Measurements from ENCODE around the gene OCA2. TPM values are rescaled to one million over a fixed set of nuclear protein-coding genes. Genes with fewer than 3 reads are reported as not detected.

Gene OCA2
- total and polyA plus RNA-seq, 2 of the 4 experiments (the other 2 are of a cell fraction), result under 0.01 to 0.03 TPM

GRCh38 chr15:27831384-27832236, 267.5 kb downstream of the OCA2 start:
- Histone ChIP-seq H4K8ac (ENCODE audit: low read depth in 2 of 2, low read length in 2 of 2) (no peak overlapping the region), H4K20me1 (ENCODE audit: insufficient read depth, low read length) (no peaks in the 10 kb centered on the region), H2BK15ac (ENCODE audit: low read depth, low read length) (no peak overlapping the region), H3K27ac (ENCODE audit: insufficient read depth, low read length) (no peak overlapping the region), H2AK9ac (replicated peaks; ENCODE audit: low read depth, low read length, poor library complexity) (no peak overlapping the region), H3K56ac (ENCODE audit: extremely low read depth, insufficient read depth, low read length) (no peak overlapping the region), H2BK5ac (ENCODE audit: low read depth, low read length, poor library complexity, severe bottlenecking) (no peak overlapping the region), H3K4me1 (ENCODE audit: control insufficient read depth, insufficient read depth, low read length) (no peaks in the 10 kb centered on the region), H2AFZ (replicated peaks; ENCODE audit: low read length, poor library complexity) (no peak overlapping the region), H3K27me3 (ENCODE audit: control insufficient read depth, insufficient read depth, low read length) (no peaks in the 10 kb centered on the region), H3K9me3 (ENCODE audit: control insufficient read depth, insufficient read depth, low read length) (peaks cover 22% of the 10 kb centered on the region), H3K9me1 (ENCODE audit: insufficient read depth, low read length) (no peaks in the 10 kb centered on the region), H4K5ac (ENCODE audit: low read depth, low read length) (no peak overlapping the region), H3K4me3 (ENCODE audit: insufficient read depth, low read depth, low read length) (no peak overlapping the region), H3K4me2 (ENCODE audit: low read depth, low read length) (no peak overlapping the region), H4K91ac (ENCODE audit: insufficient read depth, low read depth, low read length) (no peak overlapping the region), H3K4ac (ENCODE audit: low read depth, low read length) (no peak overlapping the region), H2AK5ac (ENCODE audit: low read depth, low read length) (no peak overlapping the region), H2BK120ac (ENCODE audit: low read depth, low read length) (no peak overlapping the region), H3K36me3 (ENCODE audit: control insufficient read depth, insufficient read depth, low read length) (no peaks in the 10 kb centered on the region), H3K14ac (replicated peaks; ENCODE audit: low read depth, low read length) (no peak overlapping the region), H3K18ac (ENCODE audit: low read depth, low read length) (no peak overlapping the region), H3K23ac (ENCODE audit: low read depth, low read length) (no peak overlapping the region), H3K9ac (ENCODE audit: low read depth, low read length) (no peak overlapping the region), H2BK20ac (ENCODE audit: low read depth, low read length) (no peak overlapping the region), H3K79me1 (ENCODE audit: low read depth in 1 of 2, low read length in 2 of 2) (no peaks in the 10 kb centered on the region)
- POLR2A ChIA-PET (ENCODE audit: unreplicated experiment), result no interaction called here
- TF ChIP-seq MAFK (IDR thresholded peaks at IDR 0.05; ENCODE audit: low read depth, low read length), result no peak
- ATAC-seq (ENCODE audit: low read depth) (no peak), DNase-seq (no peak)
- 80% methylated on average over 11 of the region's 28 CpGs; no CpG with 5 or more reads in 1 of the 2 experiments for WGBS, 2 experiments (ENCODE audit: extremely low coverage in 2 of 2, insufficient read length in 1 of 2)
- BruUV-seq (replicated peaks), result no TSS peak
- in situ Hi-C loops (cut with MboI; ENCODE audit: low sequenced_read_pairs), result no loop called here
- intact Hi-C loops (cut with micrococcal nuclease), result no loop called here
- dilution Hi-C loops (cut with HindIII; ENCODE audit: low sequenced_read_pairs, unreplicated experiment), result no loop called here
- CTCF ChIA-PET, result no interaction called here

Data from IMR-90 (cell line).